PFSK-1 (cell line): Measurements from ENCODE around the gene ANKIB1.

ENCODE experiments used
- POLR2AphosphoS5 ChIP-seq: IDR thresholded peaks from 2 replicates; pipeline ENCODE4 v1.6.1; 2012; ENCODE audit warnings: low read depth, mild to moderate bottlenecking, control low read depth, low read length, moderate library complexity
- SIN3A ChIP-seq: IDR thresholded peaks from 2 replicates; pipeline ENCODE4 v1.6.1; 2012; ENCODE audit warnings: mild to moderate bottlenecking, low read length, moderate library complexity, borderline replicate concordance; ENCODE audit not compliant: insufficient read depth
- TAF1 ChIP-seq: IDR thresholded peaks from 2 replicates; pipeline ENCODE4 v1.6.1; 2012; ENCODE audit warnings: low read length, control low read depth, borderline replicate concordance; ENCODE audit not compliant: insufficient read depth
- TF ChIP-seq, protein P1 (sequence below), 2 experiments: IDR thresholded peaks; 2 replicates each; pipeline versions ENCODE4 v1.6.1 to v1.8.0; 2011 to 2012; ENCODE audit warnings: low read depth in 2 of 2, low read length in 2 of 2, control low read depth in 1 of 2, inconsistent platforms in 1 of 2, mild to moderate bottlenecking in 1 of 2, moderate library complexity in 1 of 2; ENCODE audit not compliant: insufficient read depth in 1 of 2

DNA sequence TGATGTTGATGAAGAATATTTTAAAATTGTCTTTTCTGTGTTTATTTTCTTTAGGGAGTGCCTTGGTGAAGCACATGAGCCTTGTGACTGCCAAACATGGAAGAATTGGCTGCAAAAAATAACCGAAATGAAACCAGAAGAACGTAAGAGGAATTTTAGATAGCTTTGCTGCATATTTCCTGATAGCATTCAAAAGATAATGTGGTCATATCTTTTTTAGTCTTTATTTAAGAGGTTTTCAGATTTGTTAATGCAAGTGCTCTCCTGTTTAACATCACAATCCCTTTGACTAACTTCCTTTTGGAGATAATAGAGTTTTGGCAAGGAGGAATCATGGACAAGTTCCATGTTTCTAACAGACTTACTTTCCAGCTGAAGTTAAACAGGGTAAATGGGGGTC is 116.4 kb downstream of the ANKIB1 start:
- TF ChIP-seq POLR2AphosphoS5 (no peak), SIN3A (no peak), TAF1 (no peak)
- TF ChIP-seq, protein P1, sequence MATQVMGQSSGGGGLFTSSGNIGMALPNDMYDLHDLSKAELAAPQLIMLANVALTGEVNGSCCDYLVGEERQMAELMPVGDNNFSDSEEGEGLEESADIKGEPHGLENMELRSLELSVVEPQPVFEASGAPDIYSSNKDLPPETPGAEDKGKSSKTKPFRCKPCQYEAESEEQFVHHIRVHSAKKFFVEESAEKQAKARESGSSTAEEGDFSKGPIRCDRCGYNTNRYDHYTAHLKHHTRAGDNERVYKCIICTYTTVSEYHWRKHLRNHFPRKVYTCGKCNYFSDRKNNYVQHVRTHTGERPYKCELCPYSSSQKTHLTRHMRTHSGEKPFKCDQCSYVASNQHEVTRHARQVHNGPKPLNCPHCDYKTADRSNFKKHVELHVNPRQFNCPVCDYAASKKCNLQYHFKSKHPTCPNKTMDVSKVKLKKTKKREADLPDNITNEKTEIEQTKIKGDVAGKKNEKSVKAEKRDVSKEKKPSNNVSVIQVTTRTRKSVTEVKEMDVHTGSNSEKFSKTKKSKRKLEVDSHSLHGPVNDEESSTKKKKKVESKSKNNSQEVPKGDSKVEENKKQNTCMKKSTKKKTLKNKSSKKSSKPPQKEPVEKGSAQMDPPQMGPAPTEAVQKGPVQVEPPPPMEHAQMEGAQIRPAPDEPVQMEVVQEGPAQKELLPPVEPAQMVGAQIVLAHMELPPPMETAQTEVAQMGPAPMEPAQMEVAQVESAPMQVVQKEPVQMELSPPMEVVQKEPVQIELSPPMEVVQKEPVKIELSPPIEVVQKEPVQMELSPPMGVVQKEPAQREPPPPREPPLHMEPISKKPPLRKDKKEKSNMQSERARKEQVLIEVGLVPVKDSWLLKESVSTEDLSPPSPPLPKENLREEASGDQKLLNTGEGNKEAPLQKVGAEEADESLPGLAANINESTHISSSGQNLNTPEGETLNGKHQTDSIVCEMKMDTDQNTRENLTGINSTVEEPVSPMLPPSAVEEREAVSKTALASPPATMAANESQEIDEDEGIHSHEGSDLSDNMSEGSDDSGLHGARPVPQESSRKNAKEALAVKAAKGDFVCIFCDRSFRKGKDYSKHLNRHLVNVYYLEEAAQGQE (IDR thresholded peaks at IDR 0.05; ENCODE audit: insufficient read depth in 1 of 2, low read depth in 2 of 2, low read length in 2 of 2): no peak
